Stimulated activated CD4-positive, alpha-beta T cell treated with anti-CD3 and anti-CD28 coated beads, Interleukin-1b, Interleukin-23, amount 100 ng/mL, for 1 hour (primary cell): Measurements from ENCODE around the gene LTBP1.

Experiments used
- DNase-seq, 2 donors: peaks; one replicate each; pipeline ENCODE4 v3.0.0-alpha.2; 2020; ENCODE audit warnings: low read depth in 2 of 2

The LTBP1 gene

GRCh38 chr2:33196700-33197099, 249.9 kb downstream of the LTBP1 start:
- DNase-seq: no peak

GRCh38 chr2:33197198-33197938, 250.6 kb downstream of the LTBP1 start:
- DNase-seq: no peak

GRCh38 chr2:33202641-33203522, 256.1 kb downstream of the LTBP1 start:
- DNase-seq: no peak

- DNase-seq: no peak
These were observed 258.2 kb downstream of the LTBP1 start for GRCh38 chr2:33204945-33205344.

- DNase-seq: no peak
These were observed 259.1 kb downstream of the LTBP1 start for GRCh38 chr2:33205693-33206434.

- DNase-seq: no peak
These were observed 260.5 kb downstream of the LTBP1 start for GRCh38 chr2:33207151-33207740.

GRCh38 chr2:33208400-33208799, 261.6 kb downstream of the LTBP1 start:
- DNase-seq: no peak

- DNase-seq: no peak
These were observed 263.2 kb downstream of the LTBP1 start for GRCh38 chr2:33209976-33210375.

GRCh38 chr2:33210626-33211025, 263.9 kb downstream of the LTBP1 start:
- DNase-seq: no peak

- DNase-seq: no peak
These were observed 265.4 kb downstream of the LTBP1 start for GRCh38 chr2:33212151-33212550.

GRCh38 chr2:33213244-33213643, 266.5 kb downstream of the LTBP1 start:
- DNase-seq: no peak

GRCh38 chr2:33213648-33214047, 266.9 kb downstream of the LTBP1 start:
- no peak for DNase-seq

GRCh38 chr2:33214436-33214835, 267.7 kb downstream of the LTBP1 start:
- no peak for DNase-seq

- DNase-seq: no peak
These were observed 268.1 kb downstream of the LTBP1 start for GRCh38 chr2:33214857-33215256.

GRCh38 chr2:33215299-33215698, 268.5 kb downstream of the LTBP1 start:
- no peak for DNase-seq

GRCh38 chr2:33215983-33216382, 269.2 kb downstream of the LTBP1 start:
- DNase-seq: no peak

- no peak for DNase-seq
These were observed 269.9 kb downstream of the LTBP1 start for GRCh38 chr2:33216508-33217182.

- DNase-seq: no peak
These were observed 270.7 kb downstream of the LTBP1 start for GRCh38 chr2:33217406-33217805.

- DNase-seq: no peak
These were observed 272.4 kb downstream of the LTBP1 start for GRCh38 chr2:33219114-33219513.

GRCh38 chr2:33219850-33220275, 273.1 kb downstream of the LTBP1 start:
- DNase-seq: no peak

- DNase-seq: no peak
These were observed 273.8 kb downstream of the LTBP1 start for GRCh38 chr2:33220533-33220932.
